ENCODE results near the gene FOXE3.

The FOXE3 gene

GRCh38 chr1:47415728-47416318 lies at the start of gene FOXE3:
TSS of gene FOXE3 (plus strand) at chr1:47416285. CDS start at chr1:47416316, 31 bp downstream.
- DNase-seq = no peak

DNA sequence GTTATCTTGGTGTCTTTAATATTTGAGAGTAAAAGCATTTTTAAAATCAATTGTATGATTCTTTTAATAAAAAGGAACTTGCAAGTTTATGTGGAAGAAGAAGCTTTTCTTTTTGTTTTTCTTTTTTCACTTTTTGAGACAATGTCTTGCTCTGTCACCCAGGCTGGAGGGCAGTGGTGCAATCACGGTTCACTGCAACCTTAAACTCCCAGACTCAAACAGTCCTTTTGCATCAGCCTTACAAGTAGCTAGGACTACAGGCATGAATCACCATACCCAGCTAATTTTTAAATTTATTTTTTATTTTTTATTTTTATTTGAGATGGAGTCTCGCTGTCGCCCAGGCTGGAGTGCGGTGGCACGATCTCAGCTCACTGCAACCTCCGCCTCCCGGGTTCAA lies 48.4 kb upstream of the FOXE3 start:
- DNase-seq = no peak

GRCh38 chr1:47371016-47371517 lies 45.0 kb upstream of the FOXE3 start:
- no peak for DNase-seq

GRCh38 chr1:47374501-47374900 lies 41.6 kb upstream of the FOXE3 start:
- DNase-seq = no peak

DNA sequence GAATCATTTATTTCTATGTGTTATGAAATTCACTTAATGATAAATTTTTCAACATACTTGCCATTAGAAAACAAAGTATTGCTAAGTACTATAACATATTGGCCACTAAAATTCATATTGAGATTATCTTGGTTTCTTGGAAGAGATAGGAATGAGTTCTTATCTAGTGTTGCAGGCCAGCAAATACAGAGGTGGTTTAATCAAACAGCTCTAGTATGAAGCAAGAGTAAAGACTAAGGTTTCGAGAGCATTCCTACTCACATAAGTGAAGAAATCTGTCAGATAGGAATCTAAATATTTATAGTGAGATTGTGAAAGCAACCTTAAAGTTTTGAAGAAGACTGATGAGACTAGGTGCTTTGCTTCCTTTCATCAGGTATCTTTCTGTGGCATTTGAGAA lies 37.9 kb upstream of the FOXE3 start:
- no peak for DNase-seq

GRCh38 chr1:47380699-47381098 lies 35.4 kb upstream of the FOXE3 start:
- DNase-seq = no peak

GRCh38 chr1:47382399-47382983 lies 33.6 kb upstream of the FOXE3 start:
- no peak for DNase-seq

DNA sequence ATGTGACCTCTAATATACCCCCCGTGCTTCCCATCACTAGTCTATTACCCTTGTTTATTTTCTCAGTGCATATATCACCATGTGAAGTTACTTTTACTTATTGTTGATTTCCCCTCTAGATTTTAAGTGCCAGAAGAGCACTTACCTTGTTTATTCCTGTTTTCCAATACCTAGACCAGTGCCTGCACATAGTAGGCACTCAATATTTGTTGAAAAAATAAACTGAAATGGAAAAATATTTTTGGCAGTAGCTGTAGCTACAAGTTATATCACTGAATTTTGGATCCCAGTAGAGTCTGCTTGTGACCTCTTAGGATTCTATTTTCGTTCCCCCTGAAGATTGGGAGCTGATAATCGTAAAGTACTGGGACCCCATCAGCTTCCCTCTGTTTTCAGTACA lies 32.0 kb upstream of the FOXE3 start:
- no peak for DNase-seq

GRCh38 chr1:47385020-47385419 lies 31.1 kb upstream of the FOXE3 start:
- DNase-seq = no peak

DNA sequence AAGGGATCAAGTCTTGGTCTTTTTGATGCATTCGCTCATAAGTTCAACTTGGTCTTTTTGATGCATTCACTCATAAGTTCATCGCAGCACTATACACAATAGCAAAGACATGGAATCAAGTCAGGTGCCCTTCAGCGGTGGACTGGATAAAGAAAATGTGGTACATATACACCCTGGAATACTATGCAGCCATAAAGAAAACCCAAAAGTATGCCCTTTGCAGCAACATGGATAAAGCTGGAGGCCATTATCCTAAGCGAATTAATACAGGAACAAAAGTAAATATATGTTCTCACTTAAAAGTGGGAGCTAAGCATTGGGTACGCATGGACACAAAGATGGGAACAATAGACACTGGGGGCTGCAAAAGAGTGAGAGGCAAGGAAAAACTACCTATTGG lies 29.8 kb upstream of the FOXE3 start:
- DNase-seq = no peak

DNA sequence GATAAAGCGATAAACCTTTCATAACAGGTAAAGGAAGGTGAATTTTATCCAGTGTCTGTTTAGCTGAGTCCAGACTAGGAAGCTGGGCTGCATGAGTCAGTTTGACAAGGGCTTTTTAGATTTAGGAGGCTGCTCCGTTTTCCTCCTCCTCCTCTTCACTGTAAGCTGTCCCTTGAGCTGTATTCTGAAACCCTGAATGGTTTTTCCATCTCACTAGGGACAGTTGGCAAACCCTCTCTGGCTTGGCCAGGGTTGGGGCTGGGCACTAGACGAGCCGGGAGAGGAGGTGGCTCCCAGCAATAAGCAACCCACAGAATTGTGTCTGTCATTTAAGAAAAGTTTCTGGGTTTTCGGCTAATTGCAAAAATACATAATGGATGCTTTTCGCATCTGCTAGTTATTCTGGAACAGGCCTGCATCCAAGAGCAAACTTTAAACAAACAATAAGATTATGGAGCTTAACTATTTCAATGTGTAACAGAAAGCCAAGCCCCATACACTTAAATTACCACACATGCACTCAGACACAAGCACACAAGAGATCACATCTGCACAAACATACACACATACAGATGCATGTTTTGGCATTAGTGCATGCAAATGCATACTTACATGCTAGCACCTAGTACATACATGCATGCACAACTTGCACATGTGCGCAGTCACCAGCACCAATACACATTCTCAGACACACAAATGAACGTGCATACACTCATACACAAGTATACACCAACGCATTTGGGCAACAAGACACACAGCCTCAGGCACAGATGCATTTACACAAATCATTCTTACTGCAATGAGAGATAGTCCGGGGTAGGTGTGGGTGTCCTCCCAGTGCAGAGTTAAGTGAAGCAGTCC lies 27.8 kb upstream of the FOXE3 start:
- no peak for DNase-seq

DNA sequence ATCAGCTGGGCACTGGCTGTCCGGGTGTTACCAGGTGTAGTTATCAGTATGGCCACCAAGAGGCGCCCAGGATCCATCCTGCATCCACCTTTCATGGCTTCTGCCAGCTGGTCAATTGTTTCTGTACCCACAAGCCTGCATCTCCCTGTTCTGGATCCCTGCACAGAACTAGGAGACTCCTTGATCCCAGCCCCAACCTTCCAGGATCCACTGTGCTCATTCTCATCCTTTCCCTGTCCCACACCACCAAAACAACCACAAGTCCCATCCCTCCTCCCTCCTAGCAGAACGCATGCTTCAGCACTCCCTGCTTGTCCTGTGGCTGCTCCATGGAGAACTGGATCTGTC lies 27.2 kb upstream of the FOXE3 start:
- peak; percentile 76 for DNase-seq

DNA sequence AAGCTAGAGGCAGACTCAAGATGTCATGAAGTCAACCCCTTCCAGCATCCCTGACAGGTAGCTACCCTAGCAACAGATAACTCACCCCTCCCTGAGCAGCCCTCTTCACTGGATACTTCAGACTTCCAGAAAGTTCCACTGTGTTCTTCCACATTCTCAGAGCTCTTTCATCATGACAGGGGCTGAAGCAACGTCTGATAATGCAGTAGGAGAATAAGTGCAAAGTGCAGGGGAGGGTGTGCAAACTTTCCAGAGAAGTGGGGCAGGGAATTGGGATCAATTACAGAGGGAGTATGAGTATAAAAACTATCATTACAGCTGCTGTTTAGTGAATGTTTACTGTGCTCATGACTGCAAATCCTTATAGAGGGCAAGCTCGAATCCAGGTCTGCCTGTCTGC lies 26.4 kb upstream of the FOXE3 start:
- DNase-seq = no peak

DNA sequence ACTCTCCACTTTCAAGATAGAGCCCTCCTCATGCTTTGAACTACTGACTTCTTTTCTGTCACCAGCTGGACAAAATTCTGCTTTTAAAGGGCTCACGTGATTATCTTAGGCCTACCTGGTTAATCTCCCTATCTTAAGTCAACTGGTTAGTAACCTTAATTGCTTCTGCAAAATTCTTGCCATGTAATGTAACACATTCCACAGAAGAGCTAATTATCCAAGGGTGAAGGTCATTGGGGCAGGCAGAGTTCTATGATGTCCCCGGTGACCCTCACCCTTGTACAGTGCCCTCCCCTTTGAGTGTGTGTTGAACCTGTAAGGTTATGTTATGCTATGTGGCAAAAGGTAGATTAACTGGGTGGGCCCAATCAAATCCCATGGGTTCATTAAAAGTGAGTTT lies 25.2 kb upstream of the FOXE3 start:
- no peak for DNase-seq

- no peak for DNase-seq
Observed at GRCh38 chr1:47393141-47393540, 22.9 kb upstream of the FOXE3 start.

- no peak for DNase-seq
Observed at GRCh38 chr1:47395433-47395832, 20.7 kb upstream of the FOXE3 start.

DNA sequence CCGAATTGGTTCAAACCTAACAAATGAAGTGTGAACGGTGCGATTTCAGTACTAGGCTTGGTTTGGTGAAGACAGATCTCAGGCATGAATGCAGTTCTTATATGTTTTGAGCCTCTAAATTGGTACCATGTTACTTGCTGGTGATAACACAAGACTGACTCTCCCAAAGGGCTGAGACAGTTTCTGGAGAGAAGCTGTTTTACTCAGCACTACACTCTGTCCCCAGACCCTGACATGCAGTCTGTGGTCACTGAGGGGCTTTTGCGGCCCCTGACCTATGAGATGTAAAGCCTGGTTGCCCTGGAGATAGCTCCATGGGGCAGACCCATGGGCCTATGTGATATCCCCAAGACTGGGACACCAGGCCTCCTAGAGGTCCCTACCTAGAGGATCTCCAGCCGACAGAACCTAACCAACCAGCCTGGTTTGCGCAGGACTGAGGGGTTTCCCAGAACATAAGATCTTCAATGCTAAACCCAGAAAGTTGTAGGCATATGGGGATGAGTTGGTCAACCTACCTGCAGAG lies 19.4 kb upstream of the FOXE3 start:
- DNase-seq = no peak

- DNase-seq = no peak
Observed at GRCh38 chr1:47399138-47399845, 16.8 kb upstream of the FOXE3 start.

DNA sequence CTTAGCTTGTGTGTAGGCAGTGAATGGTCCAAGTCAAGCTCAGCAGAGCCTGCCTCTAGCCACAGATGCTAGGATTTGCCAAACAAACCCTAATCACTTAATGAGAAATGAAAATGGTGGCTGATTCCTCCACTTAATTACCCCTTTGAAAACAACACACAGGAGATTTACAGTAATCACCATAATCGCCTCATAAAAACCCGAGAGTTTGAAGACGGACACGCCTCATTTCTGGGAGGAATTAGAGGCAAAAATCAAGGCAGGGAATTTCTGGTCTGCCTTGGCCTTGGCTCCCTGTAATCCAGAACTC lies 16.3 kb upstream of the FOXE3 start:
- no peak for DNase-seq

DNA sequence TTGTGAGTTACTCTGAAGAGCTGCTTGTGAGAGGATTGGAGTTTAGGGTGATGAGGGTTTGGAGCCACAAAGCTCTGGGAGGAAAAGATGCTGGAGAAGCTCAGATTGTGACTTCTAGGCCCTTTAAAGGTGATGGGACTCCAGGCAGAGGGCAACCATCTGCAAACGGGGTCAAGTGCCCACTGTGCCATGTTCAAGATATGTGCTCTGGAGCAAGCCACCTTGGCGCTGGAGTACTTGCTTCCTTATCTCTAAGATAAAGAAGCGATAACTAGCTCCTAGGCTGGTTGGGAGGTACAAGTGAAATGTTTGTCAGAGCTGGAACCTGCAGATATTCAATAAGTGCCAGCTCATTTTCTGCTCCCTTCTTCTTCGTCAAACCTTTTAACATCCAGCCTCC lies 14.3 kb upstream of the FOXE3 start:
- DNase-seq = no peak

- no peak for DNase-seq
Observed at GRCh38 chr1:47402591-47402990, 13.5 kb upstream of the FOXE3 start.

- DNase-seq = no peak
Observed at GRCh38 chr1:47403321-47403910, 12.7 kb upstream of the FOXE3 start.

DNA sequence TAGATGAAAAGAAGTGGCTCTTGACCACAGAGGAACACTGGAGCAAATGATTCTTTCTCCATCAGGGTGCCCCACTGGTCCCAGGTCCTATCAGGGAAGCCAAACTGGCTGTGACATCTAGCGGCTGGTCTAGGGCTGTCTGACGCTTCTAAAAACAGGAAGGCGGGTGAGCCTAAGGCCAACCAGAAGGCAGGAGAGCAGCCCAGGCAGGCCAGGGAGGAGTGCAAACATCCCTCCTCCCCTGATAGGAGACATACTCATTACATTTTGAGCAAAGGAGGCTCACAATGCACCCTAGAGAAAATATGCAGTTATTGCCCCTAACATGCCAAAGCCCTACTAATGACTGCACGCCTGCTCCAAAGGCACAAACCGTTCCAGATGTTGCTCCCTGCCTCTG lies 10.4 kb upstream of the FOXE3 start:
- DNase-seq = no peak
